Neural cell (in vitro differentiated cells): ENCODE data around the gene P2RX6.
"Not testable (repeated sequence)": the region's sequence is repeated elsewhere in the genome, so short reads cannot be mapped to it uniquely, and the experiment has no call there.

ENCODE experiments used
- CTCF ChIP-seq: fragments of 450-650 bp; IDR thresholded peaks from 2 replicates; pipeline ENCODE4 v1.5.1; 2014; ENCODE audit warnings: antibody characterized with exemption, mild to moderate bottlenecking, moderate library complexity; ENCODE audit not compliant: poor library complexity, severe bottlenecking
- REST ChIP-seq: IDR thresholded peaks from 2 replicates; pipeline ENCODE4 v1.6.1; 2012; ENCODE audit warnings: borderline replicate concordance

- TF ChIP-seq CTCF, REST: not testable (repeated sequence)
These were observed 46.8 kb downstream of the P2RX6 start for GRCh38 chr22:21061660-21062321.
